HG03060 (cell line): Measurements from ENCODE around the gene BAG3.
"Not testable (repeated sequence)": the region's sequence is repeated elsewhere in the genome, so short reads cannot be mapped to it uniquely, and the experiment has no call there.

Experiments
- ATAC-seq: cut with Tn5 transposase; IDR thresholded peaks from one replicate; pipeline ENCODE4 v1.9.1; 2021; ENCODE audit warnings: low read depth, moderate number of reproducible peaks; ENCODE audit not compliant: unreplicated experiment

Gene BAG3

GRCh38 chr10:119650692-119651513 lies at the start of gene BAG3:
Gene BAG3 (plus strand): TSS chr10:119651380. CDS start chr10:119651676, 296 bp downstream.
- no peak for ATAC-seq

GRCh38 chr10:119602241-119603095 lies 48.7 kb upstream of the BAG3 start:
- no peak for ATAC-seq

GRCh38 chr10:119604468-119604867 lies 46.7 kb upstream of the BAG3 start:
- no peak for ATAC-seq

- ATAC-seq = no peak
These were observed 42.6 kb upstream of the BAG3 start for GRCh38 chr10:119608316-119609155.

- ATAC-seq = no peak
These were observed 41.7 kb upstream of the BAG3 start for GRCh38 chr10:119609516-119609915.

- no peak for ATAC-seq
These were observed 39.7 kb upstream of the BAG3 start for GRCh38 chr10:119611433-119611832.

- no peak for ATAC-seq
These were observed 37.4 kb upstream of the BAG3 start for GRCh38 chr10:119613741-119614140.

GRCh38 chr10:119614686-119615085 lies 36.5 kb upstream of the BAG3 start:
- no peak for ATAC-seq

GRCh38 chr10:119616882-119617570 lies 34.2 kb upstream of the BAG3 start:
- no peak for ATAC-seq

- ATAC-seq = no peak
These were observed 32.0 kb upstream of the BAG3 start for GRCh38 chr10:119619215-119619614.

- not testable (repeated sequence) for ATAC-seq
These were observed 31.4 kb upstream of the BAG3 start for GRCh38 chr10:119619811-119620210.

- ATAC-seq = no peak
These were observed 30.7 kb upstream of the BAG3 start for GRCh38 chr10:119620241-119621077.

GRCh38 chr10:119621078-119621384 lies 30.1 kb upstream of the BAG3 start:
- no peak for ATAC-seq

GRCh38 chr10:119625570-119626280 lies 25.5 kb upstream of the BAG3 start:
- no peak for ATAC-seq

- no peak for ATAC-seq
These were observed 20.9 kb upstream of the BAG3 start for GRCh38 chr10:119630300-119630699.

- ATAC-seq = no peak
These were observed 17.5 kb upstream of the BAG3 start for GRCh38 chr10:119633538-119634218.

- ATAC-seq = no peak
These were observed 17.0 kb upstream of the BAG3 start for GRCh38 chr10:119634219-119634544.

GRCh38 chr10:119637631-119638030 lies 13.5 kb upstream of the BAG3 start:
- no peak for ATAC-seq
